NCI-H187 (cell line): Measurements from ENCODE around the gene ISM2.
"Not testable (repeated sequence)": the region's sequence is repeated elsewhere in the genome, so short reads cannot be mapped to it uniquely, and the experiment has no call there.

Experiments used
- DNase-seq, 2 experiments: peaks; one replicate each; lab custom pipeline; 2025; lab: John Stamatoyannopoulos, UW

Gene ISM2

DNA sequence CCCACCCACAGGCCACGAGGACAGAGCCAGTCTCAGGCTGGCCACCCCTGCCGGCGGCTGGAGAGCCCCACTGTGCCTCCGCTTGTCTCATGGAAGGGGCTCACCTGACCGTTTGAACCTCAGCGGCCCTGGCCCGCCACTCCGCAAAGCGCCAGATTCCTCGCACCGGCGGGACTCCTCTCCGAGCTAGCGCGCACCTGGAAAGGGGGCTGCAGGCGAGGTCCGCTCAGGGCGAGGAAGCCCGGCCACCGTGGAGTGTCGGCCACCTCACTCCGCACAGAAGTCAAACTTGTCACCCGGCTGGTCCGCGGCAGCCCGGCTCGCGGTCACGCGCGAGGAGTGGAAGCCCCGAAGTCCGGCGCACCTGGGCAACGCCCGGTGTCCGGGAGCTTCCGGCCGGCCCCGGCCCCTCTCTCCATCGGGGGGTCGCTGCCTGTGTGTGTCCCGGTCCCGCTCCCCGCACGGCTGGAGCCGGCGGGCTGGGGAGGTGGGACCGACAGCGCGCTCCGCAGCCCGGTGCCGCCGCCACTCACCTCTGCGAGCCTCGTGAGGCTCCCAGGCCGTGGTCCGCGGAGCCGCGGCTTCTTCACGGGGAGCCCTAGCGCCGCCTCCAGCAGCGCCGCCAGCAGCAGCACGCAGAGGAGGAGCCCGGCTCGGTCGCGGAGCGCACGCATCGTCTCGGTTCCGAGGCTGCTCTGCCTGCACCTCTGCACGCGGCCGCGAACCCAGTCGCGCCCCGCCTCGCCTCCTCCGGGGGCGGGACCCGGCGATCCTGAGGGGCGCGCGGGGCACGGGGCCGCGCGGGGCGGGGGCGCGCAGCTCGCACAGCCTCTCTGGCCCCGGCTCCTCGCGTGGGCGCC is at the start of gene ISM2:
ISM2 (minus strand) TSS at position 697 of the 860 bp plus-strand sequence; CDS start at position 674, 23 bp downstream.
- peak in 1 of 2 experiments; percentile 40 for DNase-seq

DNA sequence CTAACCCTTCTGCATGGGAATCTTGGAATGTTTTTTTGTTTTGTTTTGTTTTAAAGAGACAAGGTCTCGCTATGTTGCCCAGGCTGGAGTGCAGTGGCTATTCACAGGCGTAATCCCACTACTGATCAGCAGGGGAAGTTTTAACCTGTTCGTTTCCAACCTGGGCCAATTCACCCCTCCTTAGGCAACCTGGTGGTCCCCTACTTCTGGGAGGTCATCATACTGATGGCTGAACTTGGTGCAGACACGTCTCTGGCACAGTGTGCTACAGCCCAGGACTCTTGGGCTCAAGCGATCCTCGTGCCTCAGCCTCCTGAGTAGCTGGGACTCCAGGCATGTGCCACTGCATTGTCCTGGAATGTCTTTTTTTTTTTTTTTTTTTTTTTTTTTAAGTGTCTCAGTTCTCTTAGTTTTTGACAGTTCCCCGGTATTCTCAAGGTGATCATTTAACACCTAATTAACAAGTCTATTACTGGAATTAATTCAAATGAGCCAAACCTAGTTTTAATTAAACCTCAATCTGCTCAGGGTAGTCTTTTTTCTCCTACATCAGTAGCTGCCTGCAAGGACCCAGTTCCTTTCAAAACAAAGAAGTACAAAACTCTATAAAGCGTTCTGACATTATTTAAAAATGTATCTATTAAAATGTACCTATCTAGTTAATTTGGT is 49.0 kb upstream of the ISM2 start:
- DNase-seq, result no peak

DNA sequence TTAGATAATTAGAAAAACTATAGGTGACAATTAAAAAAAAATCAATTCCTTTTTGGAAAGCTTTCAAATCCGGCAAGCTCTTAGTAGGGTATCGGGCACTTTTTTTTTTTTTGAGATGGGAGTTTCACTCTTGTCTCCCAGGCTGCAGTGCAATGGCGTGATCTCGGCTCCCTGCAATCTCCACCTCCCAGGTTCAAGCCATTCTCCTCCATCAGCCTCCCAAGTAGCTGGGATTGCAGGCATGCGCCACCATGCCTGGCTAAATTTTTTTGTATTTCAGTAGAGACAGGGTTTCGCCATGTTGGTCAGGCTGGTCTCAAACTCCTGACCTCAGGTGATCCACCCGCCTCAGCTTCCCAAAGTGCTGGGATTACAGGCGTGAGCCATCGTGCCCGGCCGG is 46.6 kb upstream of the ISM2 start:
- DNase-seq, result not testable (repeated sequence)

DNA sequence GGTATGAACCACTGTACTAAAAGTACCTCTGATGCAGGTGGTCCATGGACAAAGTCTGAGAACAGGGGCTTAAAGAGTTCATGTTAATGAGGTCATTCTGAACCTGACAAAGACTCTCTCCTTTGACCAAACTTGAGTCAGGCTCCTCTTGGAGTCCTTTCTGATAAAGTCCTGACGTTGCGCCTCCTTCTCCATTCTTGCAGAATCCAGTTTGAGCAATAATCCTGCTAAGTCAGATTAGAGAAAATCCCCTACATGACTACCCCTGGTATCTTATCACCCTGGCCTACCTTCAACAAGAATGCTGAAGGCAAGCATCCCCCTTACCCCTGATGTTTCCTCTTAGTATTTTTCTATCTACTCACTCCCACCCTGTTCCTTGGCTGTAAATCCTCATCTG is 46.0 kb upstream of the ISM2 start:
- no peak for DNase-seq

DNA sequence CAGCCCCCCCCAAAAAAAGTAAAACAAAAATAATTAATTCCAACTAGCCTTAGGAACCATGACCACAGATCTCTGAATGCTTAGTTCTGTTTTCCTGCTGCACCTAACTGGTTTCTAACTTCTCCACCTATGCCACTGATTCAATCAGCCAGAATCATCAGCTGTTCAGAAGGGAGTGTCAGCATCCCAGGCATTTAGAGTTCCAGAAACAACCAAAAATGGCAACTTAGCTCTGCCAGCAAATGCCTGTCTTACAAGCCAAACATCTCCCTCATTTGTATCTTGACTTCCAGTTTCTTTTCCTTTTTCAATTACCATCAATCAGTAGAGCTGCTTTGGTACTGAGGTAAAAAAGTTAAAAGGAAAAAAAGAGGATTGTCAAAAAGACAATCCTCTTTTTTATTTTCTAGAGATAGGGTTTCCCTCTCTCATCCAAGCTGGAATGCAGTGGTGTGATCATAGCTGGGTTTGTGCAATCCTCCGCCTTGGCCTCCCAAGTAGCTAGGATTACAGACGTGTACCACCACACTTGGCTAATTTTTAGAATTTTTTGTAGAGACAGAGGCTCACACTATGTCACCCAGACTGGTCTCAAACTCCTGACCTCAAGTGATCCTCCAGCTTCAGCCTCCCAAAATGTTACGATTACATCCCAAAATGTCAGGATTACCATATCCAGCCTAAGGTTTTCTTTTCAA is 45.2 kb upstream of the ISM2 start:
- DNase-seq, result no peak

DNA sequence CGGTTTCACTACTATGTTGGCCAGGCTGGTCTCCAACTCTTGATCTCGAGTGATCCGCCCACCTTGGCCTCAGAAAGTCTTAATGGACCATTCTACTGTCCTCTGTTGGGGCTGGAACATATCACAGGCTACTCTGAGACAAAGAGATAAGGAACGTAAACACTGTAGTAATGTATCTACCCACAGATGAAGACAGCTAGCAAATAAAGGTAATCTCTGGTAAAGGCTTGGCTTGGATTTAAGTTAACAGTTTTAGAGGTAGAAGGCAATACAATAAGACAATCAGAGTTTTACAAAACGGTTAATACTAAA is 44.6 kb upstream of the ISM2 start:
- no peak for DNase-seq

DNA sequence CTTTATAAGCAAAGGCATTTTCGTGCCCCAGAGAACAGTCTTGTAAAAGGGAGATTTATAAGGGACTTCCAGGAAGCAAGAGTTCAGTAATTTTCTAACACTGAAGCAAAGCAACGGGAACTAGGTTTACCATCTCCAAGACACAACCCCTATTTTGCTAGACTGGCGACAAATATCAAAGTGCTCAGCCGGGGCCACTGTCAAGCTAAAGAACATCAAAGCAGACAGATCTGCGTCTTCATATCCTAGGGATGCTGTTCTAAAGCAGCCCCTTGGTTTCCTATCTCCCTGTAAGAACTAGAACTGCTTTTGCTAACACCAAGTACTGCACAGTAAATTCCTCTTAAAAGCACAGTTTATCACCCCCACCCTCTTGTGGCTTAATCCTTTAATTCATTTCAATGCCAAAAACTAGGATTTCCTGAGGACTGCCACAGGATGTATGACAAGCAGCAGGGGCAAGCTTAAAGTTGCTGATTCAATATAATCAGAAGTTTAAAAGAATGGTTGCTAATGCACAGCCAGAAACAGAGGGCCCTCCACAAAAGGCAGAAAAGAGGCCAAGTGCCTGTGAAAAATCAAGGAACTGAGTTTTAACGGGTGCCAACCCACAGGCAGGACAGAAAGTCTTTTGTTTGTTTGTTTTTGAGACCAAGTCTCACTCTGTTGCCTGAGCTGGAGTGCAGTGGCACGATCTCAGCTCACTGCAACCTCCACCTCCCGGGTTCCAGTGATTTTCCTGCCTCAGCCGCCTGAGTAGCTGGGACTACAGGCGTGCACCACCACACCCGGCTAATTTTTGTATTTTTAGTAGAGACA is 44.0 kb upstream of the ISM2 start:
- no peak for DNase-seq

- DNase-seq, result no peak
Measured at GRCh38 chr14:77541905-77542304, 43.3 kb upstream of the ISM2 start.

- not testable (repeated sequence) for DNase-seq
Measured at GRCh38 chr14:77536951-77537350, 38.3 kb upstream of the ISM2 start.

GRCh38 chr14:77531071-77531470 is 32.5 kb upstream of the ISM2 start:
- no peak for DNase-seq

DNA sequence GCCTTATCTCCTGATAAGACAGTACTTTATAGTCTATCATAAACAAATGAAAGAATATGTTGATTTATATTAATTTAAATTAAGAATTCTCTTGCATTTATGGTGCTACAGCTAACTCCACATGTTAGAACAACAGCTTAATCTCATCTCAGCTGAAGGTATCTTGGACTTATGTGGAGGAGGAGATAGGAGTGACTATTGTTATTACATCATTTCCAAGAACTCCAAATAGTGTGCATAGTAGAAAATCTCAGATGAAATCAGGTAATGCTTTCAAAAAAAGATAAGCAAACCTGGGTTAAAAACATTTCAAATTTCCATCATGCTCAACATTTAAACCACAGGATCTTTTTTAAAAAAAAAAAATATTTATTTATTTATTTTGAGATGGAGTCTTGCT is 31.3 kb upstream of the ISM2 start:
- DNase-seq, result no peak

- DNase-seq, result no peak
Measured at GRCh38 chr14:77529213-77529612, 30.6 kb upstream of the ISM2 start.

GRCh38 chr14:77528701-77529100 is 30.1 kb upstream of the ISM2 start:
- DNase-seq, result not testable (repeated sequence)

- no peak for DNase-seq
Measured at GRCh38 chr14:77526266-77526665, 27.6 kb upstream of the ISM2 start.

DNA sequence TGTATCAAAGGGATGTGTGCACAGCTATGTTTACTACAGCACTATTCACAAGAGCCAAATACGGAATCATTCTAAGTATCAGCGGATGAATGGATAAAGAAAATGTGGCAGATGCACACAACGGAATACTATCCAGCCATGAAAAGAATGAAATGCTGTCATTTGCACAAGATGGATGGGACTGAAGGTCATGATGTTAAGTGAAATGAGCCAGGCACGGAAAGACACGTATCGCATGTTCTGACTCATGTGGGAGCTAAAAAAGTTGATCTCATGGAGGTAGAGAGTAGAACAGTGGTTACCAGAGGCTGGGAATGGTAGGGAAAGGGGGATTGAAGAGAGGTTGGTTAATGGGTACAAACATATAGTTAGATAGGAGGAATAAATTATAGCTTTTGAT is 25.9 kb upstream of the ISM2 start:
- no peak for DNase-seq

DNA sequence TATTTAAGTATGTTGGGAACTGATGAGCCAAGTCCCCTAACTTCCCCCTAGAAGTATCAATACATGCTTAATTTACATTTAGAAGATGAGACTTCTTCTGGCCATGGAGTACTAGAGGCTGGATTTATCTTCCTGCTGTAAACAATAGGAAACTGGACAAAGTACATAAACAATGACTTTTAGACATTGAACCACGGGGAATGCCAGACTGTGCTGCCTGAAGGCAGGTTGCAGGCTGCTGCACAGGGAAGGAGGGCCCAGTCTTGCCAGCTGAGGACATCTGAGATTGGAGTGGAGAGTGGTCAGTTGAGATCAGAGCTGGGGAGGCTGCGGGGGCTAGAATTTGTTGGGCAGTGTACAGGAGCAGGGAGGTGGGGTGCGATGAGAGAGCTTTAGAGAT is 24.5 kb upstream of the ISM2 start:
- DNase-seq, result no peak

- DNase-seq, result no peak
Measured at GRCh38 chr14:77520555-77520954, 21.9 kb upstream of the ISM2 start.

DNA sequence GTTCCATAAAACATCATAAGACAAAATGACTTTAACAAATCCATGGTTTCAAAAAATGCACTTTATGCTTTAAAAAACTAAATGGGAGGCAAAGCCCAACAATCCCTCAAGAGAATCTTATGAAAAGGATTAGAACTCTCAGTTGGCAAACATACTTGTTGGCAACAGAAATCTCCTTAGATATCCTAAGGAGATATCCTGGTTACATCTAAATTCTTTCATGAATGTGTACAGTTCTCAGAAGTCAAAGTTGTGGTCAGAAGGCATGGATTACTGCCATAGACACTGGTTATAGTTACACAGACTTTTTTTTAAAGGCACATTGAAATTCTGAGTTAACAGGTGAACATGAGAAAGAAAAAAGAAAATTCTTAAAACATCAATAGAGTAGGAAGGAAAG is 17.5 kb upstream of the ISM2 start:
- DNase-seq, result no peak

GRCh38 chr14:77511486-77512162 is 13.0 kb upstream of the ISM2 start:
- DNase-seq, result no peak

GRCh38 chr14:77509366-77509765 is 10.8 kb upstream of the ISM2 start:
- DNase-seq, result no peak

DNA sequence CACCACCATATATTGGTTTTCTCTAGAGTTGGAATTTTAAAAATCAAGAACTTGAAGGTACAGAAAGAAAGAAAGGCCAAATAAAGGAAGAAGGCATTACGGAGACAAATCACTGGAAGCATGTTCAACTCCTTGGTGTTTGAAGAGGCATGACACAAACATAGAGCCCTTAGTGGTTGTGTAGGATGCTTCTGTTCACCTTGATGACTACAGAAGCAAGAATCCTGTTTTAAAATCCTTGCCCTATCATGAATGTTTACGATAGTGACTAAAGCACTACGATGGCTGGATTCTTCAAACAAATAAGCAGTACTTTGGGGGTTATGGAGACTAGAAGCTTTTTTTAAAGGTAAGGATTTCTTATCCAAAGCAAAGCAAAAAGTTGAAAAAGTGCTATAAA is 10.3 kb upstream of the ISM2 start:
- no peak for DNase-seq

DNA sequence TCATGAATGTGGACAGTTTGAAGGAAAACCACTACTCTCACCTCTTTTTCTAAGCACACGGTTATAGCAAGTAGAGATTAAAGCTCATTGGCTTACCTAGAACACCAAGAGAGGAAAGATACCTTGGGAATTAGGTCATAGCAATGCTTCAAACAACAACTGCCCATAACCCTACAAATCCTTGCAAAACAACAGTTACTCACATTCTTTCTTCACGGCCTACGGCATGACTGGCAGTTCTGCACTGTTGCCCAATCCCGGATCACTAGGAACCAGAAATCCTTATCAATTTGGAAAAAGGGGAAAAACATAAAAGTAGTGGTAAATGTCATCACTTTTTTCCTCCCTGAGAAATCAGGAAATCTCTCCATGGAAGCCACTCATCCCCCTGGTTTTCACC is 9.6 kb upstream of the ISM2 start:
- no peak for DNase-seq
